Astrocyte (in vitro differentiated cells and primary cell): ENCODE measurements around the gene TYR.
"Not testable (repeated sequence)": the region's sequence is repeated elsewhere in the genome, so short reads cannot be mapped to it uniquely, and the experiment has no call there.

Source experiments
- CTCF ChIP-seq: IDR thresholded peaks from 2 replicates; pipeline ENCODE4 v1.5.1; 2011; ENCODE audit warnings: low read depth, mild to moderate bottlenecking, inconsistent platforms, low read length, moderate library complexity; ENCODE audit not compliant: insufficient read depth
- EZH2 ChIP-seq: IDR thresholded peaks from 2 replicates; pipeline ENCODE4 v1.6.1; 2012; ENCODE audit warnings: mild to moderate bottlenecking, low read length, inconsistent platforms; ENCODE audit not compliant: insufficient read depth

DNA sequence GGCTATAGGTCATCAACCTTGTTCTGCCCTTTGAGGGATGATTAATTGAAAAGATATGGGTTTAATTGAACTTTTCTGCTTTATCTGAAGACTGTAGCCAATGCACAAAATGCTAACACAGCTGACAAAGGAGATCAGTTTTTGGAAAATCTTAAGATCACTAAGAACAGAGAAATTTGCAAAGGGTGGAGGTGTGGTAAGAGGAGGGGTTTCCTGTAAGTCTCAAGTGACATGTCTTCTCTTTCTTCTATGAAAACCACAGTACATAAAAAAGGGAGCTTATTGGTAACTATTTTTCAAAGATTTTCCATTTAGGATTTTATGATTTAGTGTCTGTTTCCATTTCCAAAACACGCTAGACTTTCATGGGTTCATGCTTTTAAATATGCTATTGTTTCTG lies 108.9 kb downstream of the TYR start:
- not testable (repeated sequence) for TF ChIP-seq CTCF, EZH2
